Hepatocyte (in vitro differentiated cells): ENCODE data around the gene CCDC40.

Experiments
- CTCF ChIP-seq: fragments of 200-600 bp; sonication (generic); IDR thresholded peaks from 2 replicates; pipeline ENCODE4 v1.5.1; 2016; ENCODE audit warnings: antibody characterized with exemption, mild to moderate bottlenecking; ENCODE audit not compliant: poor library complexity
- EZH2 ChIP-seq: fragments of 200-600 bp; sonication (generic); IDR thresholded peaks from 2 replicates; pipeline ENCODE4 v1.6.1; 2016; ENCODE audit warnings: antibody characterized with exemption, mild to moderate bottlenecking, borderline replicate concordance
- EZH2phosphoT487 ChIP-seq: fragments of 200-600 bp; sonication (generic); IDR thresholded peaks from one replicate; pipeline ENCODE4 v1.6.1; 2018; ENCODE audit warnings: antibody characterized with exemption, mild to moderate bottlenecking, low read depth, moderate library complexity; ENCODE audit not compliant: unreplicated experiment, severe bottlenecking

GRCh38 chr17:80103449-80104085 is 67.1 kb downstream of the CCDC40 start:
- TF ChIP-seq CTCF (no peak), EZH2 (no peak), EZH2phosphoT487 (no peak)
